SK-N-SH (cell line): ENCODE data around the gene CD164L2. TPM values are rescaled to one million over a fixed set of nuclear protein-coding genes. Genes with fewer than 3 reads are reported as not detected.

Experiments used
- CTCF ChIA-PET: fragments of 300-600, 350-600 bp; formaldehyde crosslinking; extraction: SDS; loops from one replicate; lab custom pipeline; 2021; lab: Yijun Ruan, JAX
- POLR2A ChIA-PET: fragments of 350-600 bp; sonication (Branson Sonifier 250); formaldehyde crosslinking; extraction: SDS; loops from one replicate; lab custom pipeline; 2020; ENCODE audit warnings: antibody characterized with exemption, inconsistent platforms; lab: Yijun Ruan, JAX
- DNase-seq: peaks from one replicate; pipeline ENCODE4 v3.0.0; 2012
- H2AFZ ChIP-seq: fragments of 200-600 bp; sonication (generic); 2 replicates; pipeline ENCODE4 v1.8.1; 2016; ENCODE audit warnings: antibody characterized with exemption, mild to moderate bottlenecking, low read depth
- H3F3A ChIP-seq: fragments of 200-600 bp; sonication (generic); replicated peaks from 2 replicates; pipeline ENCODE3; 2016; ENCODE audit warnings: antibody characterized with exemption, mild to moderate bottlenecking; ENCODE audit not compliant: insufficient read depth
- H3K27ac ChIP-seq, 2 experiments: fragments of 200-500 bp in 1 of 2; fragments of 200-600 bp in 1 of 2; sonication (Bioruptor generic) in 1 of 2; sonication (generic), shearing (Covaris generic) in 1 of 2; 2 replicates each; pipeline versions ENCODE4 v1.5.1 to v1.6.1; 2014 to 2016; ENCODE audit warnings: low read depth in 2 of 2, inconsistent platforms in 1 of 2, low read length in 1 of 2, mild to moderate bottlenecking in 1 of 2, mixed read lengths in 1 of 2
- H3K27me3 ChIP-seq: fragments of 200-600 bp; sonication (generic), shearing (Covaris generic); 2 replicates; pipeline ENCODE4 v1.6.1; 2016; ENCODE audit warnings: mixed run types; ENCODE audit not compliant: insufficient read depth
- H3K36me3 ChIP-seq, 2 experiments: fragments of 200-500 bp in 1 of 2; fragments of 200-600 bp in 1 of 2; sonication (Bioruptor generic) in 1 of 2; sonication (generic) in 1 of 2; replicated peaks in 1 of 2; 2 replicates each; pipeline versions ENCODE3 to v1.5.1; 2014 to 2016; ENCODE audit warnings: low read length in 1 of 2, mild to moderate bottlenecking in 1 of 2; ENCODE audit not compliant: insufficient read depth in 2 of 2, control insufficient read depth in 1 of 2
- H3K4me1 ChIP-seq, 2 experiments: fragments of 200-500 bp in 1 of 2; fragments of 200-600 bp in 1 of 2; sonication (Bioruptor generic) in 1 of 2; sonication (generic), shearing (Covaris generic) in 1 of 2; 2 replicates each; pipeline versions ENCODE4 v1.5.1 to v1.6.1; 2014 to 2016; ENCODE audit warnings: low read depth in 1 of 2, low read length in 1 of 2, mixed run types in 1 of 2; ENCODE audit not compliant: insufficient read depth in 2 of 2, control insufficient read depth in 1 of 2
- H3K4me2 ChIP-seq: fragments of 200-600 bp; sonication (generic), shearing (Covaris generic); 2 replicates; pipeline ENCODE4 v1.6.1; 2017; ENCODE audit warnings: mixed run types
- H3K4me3 ChIP-seq, 2 experiments: fragments of 200-500 bp in 1 of 2; fragments of 200-600 bp in 1 of 2; sonication (Bioruptor generic) in 1 of 2; sonication (generic), shearing (Covaris generic) in 1 of 2; 2 replicates each; pipeline versions ENCODE4 v1.5.1 to v1.8.1; 2014 to 2016; ENCODE audit warnings: low read depth in 2 of 2, inconsistent platforms in 1 of 2, low read length in 1 of 2, mild to moderate bottlenecking in 1 of 2, mixed read lengths in 1 of 2, moderate library complexity in 1 of 2
- H3K79me2 ChIP-seq: fragments of 200-600 bp; sonication (generic); 2 replicates; pipeline ENCODE4 v1.8.1; 2017; ENCODE audit warnings: mild to moderate bottlenecking; ENCODE audit not compliant: insufficient read depth
- H3K9ac ChIP-seq: fragments of 200-600 bp; sonication (generic); 2 replicates; pipeline ENCODE4 v1.6.1; 2017; ENCODE audit warnings: mixed run types
- H3K9me2 ChIP-seq: fragments of 200-600 bp; sonication (generic); 2 replicates; pipeline ENCODE4 v1.6.1; 2017; ENCODE audit warnings: mixed run types
- H3K9me3 ChIP-seq: fragments of 200-600 bp; sonication (generic); 2 replicates; pipeline ENCODE4 v1.6.1; 2017; ENCODE audit warnings: mixed run types, mild to moderate bottlenecking, moderate library complexity
- H4K20me1 ChIP-seq: fragments of 200-600 bp; sonication (generic); 2 replicates; pipeline ENCODE4 v1.6.1; 2017; ENCODE audit warnings: mild to moderate bottlenecking, mixed run types; ENCODE audit not compliant: insufficient read depth
- CHD2 ChIP-seq: fragments of 150-350 bp; IDR thresholded peaks from 2 replicates; pipeline ENCODE4 v1.6.1; 2018; ENCODE audit warnings: low read length; ENCODE audit not compliant: partially characterized antibody
- CTCF ChIP-seq: fragments of 200-600 bp; sonication (generic); IDR thresholded peaks from 2 replicates; pipeline ENCODE4 v1.6.1; 2017; ENCODE audit warnings: antibody characterized with exemption, mild to moderate bottlenecking, moderate library complexity
- EP300 ChIP-seq, 2 experiments: IDR thresholded peaks; 2 replicates each; pipeline versions ENCODE4 v1.4.0 to v1.6.1; 2012; ENCODE audit warnings: borderline replicate concordance in 1 of 2, low read depth in 1 of 2, low read length in 1 of 2
- EZH2phosphoT487 ChIP-seq: fragments of 200-600 bp; sonication (generic); IDR thresholded peaks from 2 replicates; pipeline ENCODE4 v1.6.1; 2017; ENCODE audit warnings: low read depth, mixed run types, mild to moderate bottlenecking, antibody characterized with exemption, moderate library complexity, borderline replicate concordance
- IRF3 ChIP-seq: fragments of 150-350 bp; IDR thresholded peaks from 2 replicates; pipeline ENCODE4 v1.6.1; 2016; ENCODE audit warnings: mild to moderate bottlenecking, low read depth, low read length
- MAX ChIP-seq: IDR thresholded peaks from 2 replicates; pipeline ENCODE4 v1.4.0; 2012; ENCODE audit warnings: low read depth
- MXI1 ChIP-seq: IDR thresholded peaks from 2 replicates; pipeline ENCODE4 v1.6.1; 2012; ENCODE audit warnings: mild to moderate bottlenecking, low read depth, low read length, improper control_type of control experiment
- NRF1 ChIP-seq: IDR thresholded peaks from 2 replicates; pipeline ENCODE4 v1.6.1; 2012; ENCODE audit warnings: low read depth, mild to moderate bottlenecking, low read length
- PBX3 ChIP-seq: IDR thresholded peaks from 2 replicates; pipeline ENCODE4; 2012
- RAD21 ChIP-seq: IDR thresholded peaks from 2 replicates; pipeline ENCODE4 v1.6.1; 2012; ENCODE audit warnings: mild to moderate bottlenecking, low read length
- RCOR1 ChIP-seq: fragments of 150-350 bp; IDR thresholded peaks from 2 replicates; pipeline ENCODE4 v1.6.1; 2017; ENCODE audit warnings: antibody characterized with exemption, low read length
- RXRA ChIP-seq: IDR thresholded peaks from 2 replicates; pipeline ENCODE4 v1.4.0; 2012; ENCODE audit warnings: low read depth, mild to moderate bottlenecking, borderline replicate concordance
- SMC3 ChIP-seq: IDR thresholded peaks from 2 replicates; pipeline ENCODE4 v1.6.1; 2012; ENCODE audit warnings: low read depth, low read length, improper control_type of control experiment
- TEAD4 ChIP-seq: IDR thresholded peaks from 2 replicates; pipeline ENCODE4 v1.4.0; 2012; ENCODE audit warnings: mild to moderate bottlenecking, borderline replicate concordance; ENCODE audit not compliant: insufficient read depth
- USF2 ChIP-seq: fragments of 150-350 bp; IDR thresholded peaks from 2 replicates; pipeline ENCODE4 v1.6.1; 2017; ENCODE audit warnings: antibody characterized with exemption, low read length, low read depth, borderline replicate concordance
- WGBS: methylation state at CpG from one replicate; pipeline ENCODE4 v1.1.6; 2017; ENCODE audit warnings: low lambda C conversion rate; 5-methylcytosine and 5-hydroxymethylcytosine counted together
- polyA plus RNA-seq, 3 experiments: library from polyadenylated mRNA; depleted of rRNA; stranded (reverse); fragments of >200 nt; gene quantifications; 2 replicates each; pipeline ENCODE4 v1.2.3, GENCODE V29; 2012

Gene CD164L2
- polyA plus RNA-seq, 1 of the 3 experiments (the other 2 are of a cell fraction), result 0.05 TPM

- TF ChIP-seq MAX, result no peak
- no peak for TF ChIP-seq TEAD4
- no peak for TF ChIP-seq CHD2
- TF ChIP-seq, all 33 proteins: peak for 0
These were observed 49.3 kb downstream of the CD164L2 start (continued) for GRCh38 chr1:27333717-27334279.

- 59% methylated on average over 5 of the region's 11 CpGs for WGBS
- ChIA-PET CTCF (interaction anchor here (0.7 to 7.4 kb wide), 38 partner anchors 9 to 289 kb away, joined by 3 to 85 read pairs (median 4); partner anchors contain the start of genes CD164L2, MAP3K6, SYTL1 and TMEM222), POLR2A (no interaction called here)
- Histone ChIP-seq H2AFZ (no peak overlapping the region), H3K4me1 (no peaks in the 10 kb centered on the region), H3K79me2 (peaks cover 33% of the 10 kb centered on the region), H3K9me2 (no peaks in the 10 kb centered on the region), H4K20me1 (peaks cover 12% of the 10 kb centered on the region; the same call in 1 of the 2 replicates), H3K27me3 (no peaks in the 10 kb centered on the region), H3K4me3 (no peak overlapping the region; a peak in 1 of 4 replicates), H3K27ac (no peak overlapping the region), H3K36me3 (peaks cover 4 to 66% of the 10 kb centered on the region in 2 experiments), H3K9ac (no peak overlapping the region), H3K9me3 (no peaks in the 10 kb centered on the region), H3F3A (no peaks in the 10 kb centered on the region), H3K4me2 (no peak overlapping the region)
- TF ChIP-seq USF2 (no peak), EP300 (IDR thresholded peaks at IDR 0.05; ENCODE audit: borderline replicate concordance in 1 of 2, low read depth in 1 of 2, low read length in 1 of 2) (no peak), PBX3 (no peak), RCOR1 (no peak), IRF3 (no peak), RXRA (no peak), MXI1 (no peak), TEAD4 (no peak), CTCF (peak; percentile 85), EZH2phosphoT487 (no peak), MAX (no peak), CHD2 (no peak), SMC3 (peak; percentile 54), NRF1 (no peak), RAD21 (peak; percentile 48)
- peak; percentile 87 for DNase-seq
These were observed 50.4 kb downstream of the CD164L2 start for GRCh38 chr1:27332536-27333281.
